PC-3 (cell line): ENCODE results near the gene FIGNL1. TPM values are rescaled to one million over a fixed set of nuclear protein-coding genes. Genes with fewer than 3 reads are reported as not detected.

Source experiments
- ATAC-seq: fragments of 200-7000 bp; cut with Tn5 transposase; 2 replicates; pipeline ENCODE4 v1.9.1; 2020; ENCODE audit warnings: mild to moderate bottlenecking, moderate library complexity
- BruUV-seq: library from RNA; stranded (reverse); fragments of 400-500 nt; replicated peaks from 2 replicates; lab custom pipeline; 2021; lab: Mats Ljungman, UMichigan
- CTCF ChIA-PET: fragments of 300-600 bp; sonication (Branson Sonifier 250); formaldehyde crosslinking; loops from one replicate; lab custom pipeline; 2022; ENCODE audit warnings: antibody characterized with exemption; lab: Charles Lee
- POLR2A ChIA-PET: fragments of 300-600 bp; sonication (Branson Sonifier 250); formaldehyde crosslinking; loops from one replicate; lab custom pipeline; 2022; ENCODE audit warnings: antibody characterized with exemption; ENCODE audit not compliant: unreplicated experiment; lab: Charles Lee
- DNase-seq: peaks from one replicate; pipeline ENCODE4 v3.0.0-alpha.2; 2015
- H2AFZ ChIP-seq: fragments of 300-600 bp; sonication (generic); 2 replicates; pipeline ENCODE4 v1.6.0; 2016; ENCODE audit warnings: antibody characterized with exemption, low read length
- H3F3A ChIP-seq: fragments of 300-600 bp; sonication (generic); one replicate; pipeline ENCODE4 v1.6.0; 2017; ENCODE audit warnings: antibody characterized with exemption, low read length, control low read depth, mild to moderate bottlenecking; ENCODE audit not compliant: unreplicated experiment
- H3K27ac ChIP-seq: fragments of 300-600 bp; sonication (generic); 2 replicates; pipeline ENCODE4 v1.5.1; 2016; ENCODE audit warnings: mild to moderate bottlenecking, low read length
- H3K27me3 ChIP-seq: fragments of 300-600 bp; sonication (generic); 2 replicates; pipeline ENCODE4 v1.6.1; 2016; ENCODE audit warnings: low read length, mixed read lengths
- H3K36me3 ChIP-seq: fragments of 300-600 bp; sonication (generic); 2 replicates; pipeline ENCODE4 v1.6.1; 2016; ENCODE audit warnings: low read depth, mixed run types, low read length, mixed read lengths
- H3K4me1 ChIP-seq: fragments of 300-600 bp; sonication (generic); 2 replicates; pipeline ENCODE4 v1.5.1; 2016; ENCODE audit warnings: low read length; ENCODE audit not compliant: insufficient read depth
- H3K4me2 ChIP-seq: fragments of 300-600 bp; sonication (generic); 2 replicates; pipeline ENCODE4 v1.6.0; 2016; ENCODE audit warnings: low read length
- H3K4me3 ChIP-seq: fragments of 300-600 bp; sonication (generic); 2 replicates; pipeline ENCODE4 v1.5.1; 2016; ENCODE audit warnings: mild to moderate bottlenecking, low read length, mixed read lengths
- H3K79me2 ChIP-seq: fragments of 300-600 bp; sonication (generic); 2 replicates; pipeline ENCODE4 v1.6.1; 2017; ENCODE audit warnings: low read length, mixed read lengths
- H3K9ac ChIP-seq: fragments of 300-600 bp; sonication (generic); 2 replicates; pipeline ENCODE4 v1.6.0; 2016; ENCODE audit warnings: mild to moderate bottlenecking, low read length
- H3K9me2 ChIP-seq: fragments of 300-600 bp; sonication (generic); replicated peaks from 2 replicates; pipeline ENCODE4 v1.6.1; 2016; ENCODE audit warnings: mixed run types, low read length, mixed read lengths
- H3K9me3 ChIP-seq: fragments of 300-600 bp; sonication (generic); 2 replicates; pipeline ENCODE4 v1.6.1; 2016; ENCODE audit warnings: low read length, mixed read lengths
- H4K20me1 ChIP-seq: fragments of 300-600 bp; sonication (generic); 2 replicates; pipeline ENCODE4 v1.6.1; 2016; ENCODE audit warnings: low read length, mixed read lengths
- EZH2 ChIP-seq: fragments of 300-600 bp; sonication (generic); IDR thresholded peaks from one replicate; pipeline ENCODE4 v1.6.1; 2017; ENCODE audit warnings: antibody characterized with exemption, mild to moderate bottlenecking, low read length; ENCODE audit not compliant: unreplicated experiment
- EZH2phosphoT487 ChIP-seq: fragments of 300-600 bp; sonication (generic); IDR thresholded peaks from 2 replicates; pipeline ENCODE4 v1.6.1; 2018; ENCODE audit warnings: mild to moderate bottlenecking, antibody characterized with exemption, low read length, borderline replicate concordance
- intact Hi-C: fragments of 100-400 bp; cut with micrococcal nuclease; formaldehyde crosslinking; loops from 2 replicates; pipeline ENCODE4 v1.9.0; 2023
- total RNA-seq: library from RNA; depleted of rRNA; stranded (reverse); fragments of >200 nt; gene quantifications from 2 replicates; pipeline ENCODE4 v1.2.3, GENCODE V29; 2014
- TF ChIP-seq, protein P1 (sequence below): fragments of 300-600 bp; sonication (generic); conservative IDR thresholded peaks from 2 replicates; pipeline ENCODE4 v1.5.1; 2017; ENCODE audit warnings: antibody characterized with exemption, low read depth, mild to moderate bottlenecking, low read length

Gene FIGNL1
- total RNA-seq, 1 experiment from 2014 or later = 27.2 TPM

DNA sequence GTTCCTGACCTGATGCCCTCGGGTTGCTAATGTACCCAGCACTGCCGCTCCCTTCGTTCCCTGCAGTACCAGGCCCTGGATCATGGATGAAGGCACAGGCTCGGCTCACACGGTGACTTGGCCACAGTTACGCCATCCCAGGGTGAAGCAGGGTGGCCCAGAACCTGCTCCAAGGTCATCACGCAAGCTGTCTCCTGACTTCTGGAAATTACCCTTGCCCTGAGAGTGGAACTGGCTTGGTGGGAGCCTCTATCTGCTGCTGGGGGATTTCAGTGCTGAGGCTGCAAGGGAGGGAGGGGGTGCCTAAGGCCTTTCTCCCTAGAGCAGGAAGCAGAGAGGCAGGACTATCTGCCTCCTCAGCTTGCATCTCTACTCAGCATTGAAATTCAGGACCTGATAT lies 36.6 kb downstream of the FIGNL1 start:
- Histone ChIP-seq H3K9ac (no peak overlapping the region), H3K4me1 (no peaks in the 10 kb centered on the region), H3K9me2 (no peaks in the 10 kb centered on the region), H3K4me2 (no peak overlapping the region), H3K27me3 (peaks cover 5% of the 10 kb centered on the region; the same call in 1 of the 2 replicates), H3F3A (no peaks in the 10 kb centered on the region), H3K27ac (no peak overlapping the region), H3K9me3 (no peaks in the 10 kb centered on the region), H3K4me3 (no peak overlapping the region), H2AFZ (no peak overlapping the region), H3K36me3 (no peaks in the 10 kb centered on the region), H4K20me1 (no peaks in the 10 kb centered on the region), H3K79me2 (no peaks in the 10 kb centered on the region)
- CTCF ChIA-PET = interaction anchor here (0.6 kb wide), 1 partner anchor 270 kb away, joined by 4 read pairs; no protein-coding TSS in a partner anchor
- intact Hi-C loops = no loop called here
- TF ChIP-seq EZH2phosphoT487 (no peak), EZH2 (no peak)
- TF ChIP-seq, protein P1, sequence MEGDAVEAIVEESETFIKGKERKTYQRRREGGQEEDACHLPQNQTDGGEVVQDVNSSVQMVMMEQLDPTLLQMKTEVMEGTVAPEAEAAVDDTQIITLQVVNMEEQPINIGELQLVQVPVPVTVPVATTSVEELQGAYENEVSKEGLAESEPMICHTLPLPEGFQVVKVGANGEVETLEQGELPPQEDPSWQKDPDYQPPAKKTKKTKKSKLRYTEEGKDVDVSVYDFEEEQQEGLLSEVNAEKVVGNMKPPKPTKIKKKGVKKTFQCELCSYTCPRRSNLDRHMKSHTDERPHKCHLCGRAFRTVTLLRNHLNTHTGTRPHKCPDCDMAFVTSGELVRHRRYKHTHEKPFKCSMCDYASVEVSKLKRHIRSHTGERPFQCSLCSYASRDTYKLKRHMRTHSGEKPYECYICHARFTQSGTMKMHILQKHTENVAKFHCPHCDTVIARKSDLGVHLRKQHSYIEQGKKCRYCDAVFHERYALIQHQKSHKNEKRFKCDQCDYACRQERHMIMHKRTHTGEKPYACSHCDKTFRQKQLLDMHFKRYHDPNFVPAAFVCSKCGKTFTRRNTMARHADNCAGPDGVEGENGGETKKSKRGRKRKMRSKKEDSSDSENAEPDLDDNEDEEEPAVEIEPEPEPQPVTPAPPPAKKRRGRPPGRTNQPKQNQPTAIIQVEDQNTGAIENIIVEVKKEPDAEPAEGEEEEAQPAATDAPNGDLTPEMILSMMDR = no peak
- DNase-seq = no peak
- no TSS peak for BruUV-seq
- POLR2A ChIA-PET = interaction anchor here (0.6 kb wide), 1 partner anchor 39 kb away, joined by 3 read pairs; no protein-coding TSS in a partner anchor
- ATAC-seq = no peak

DNA sequence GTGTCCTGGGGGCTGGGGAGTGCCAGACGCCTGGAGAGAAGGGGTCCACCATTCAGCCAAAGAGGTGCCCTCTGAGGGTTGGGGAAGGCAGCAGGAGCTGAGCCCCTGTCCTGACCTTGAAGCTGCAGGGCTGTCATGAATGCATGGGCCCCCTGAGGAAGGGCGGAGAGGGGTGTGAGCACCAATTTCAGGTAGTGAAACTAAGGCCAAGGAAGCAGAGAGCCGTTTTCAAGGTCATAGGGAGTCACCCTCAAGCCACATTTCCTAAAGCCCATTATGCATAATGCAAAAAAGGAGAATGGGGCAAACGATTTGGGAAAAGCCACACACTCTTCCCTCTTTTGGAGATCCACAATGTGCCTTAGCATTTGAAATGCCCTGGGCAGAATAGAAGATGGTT lies 37.2 kb downstream of the FIGNL1 start:
- no peaks in the 10 kb centered on the region for H3F3A ChIP-seq
- no peaks in the 10 kb centered on the region for H3K36me3 ChIP-seq
- ATAC-seq (no peak), DNase-seq (no peak)
- H3K27ac ChIP-seq = no peak overlapping the region
- H4K20me1 ChIP-seq = no peaks in the 10 kb centered on the region
- H3K9ac ChIP-seq = no peak overlapping the region
- ChIA-PET POLR2A (no interaction called here), CTCF (no interaction called here)
- H3K9me3 ChIP-seq = no peaks in the 10 kb centered on the region
- no peaks in the 10 kb centered on the region for H3K79me2 ChIP-seq
- H3K4me1 ChIP-seq = no peaks in the 10 kb centered on the region
- H3K4me3 ChIP-seq = no peak overlapping the region
- H2AFZ ChIP-seq = no peak overlapping the region
- intact Hi-C loops = no loop called here
- H3K9me2 ChIP-seq = no peaks in the 10 kb centered on the region
- H3K4me2 ChIP-seq = no peak overlapping the region
- peaks cover 11% of the 10 kb centered on the region for H3K27me3 ChIP-seq
- no peak for TF ChIP-seq EZH2
- no peak for TF ChIP-seq EZH2phosphoT487
- TF ChIP-seq, protein P1 = no peak
- BruUV-seq = no TSS peak

DNA sequence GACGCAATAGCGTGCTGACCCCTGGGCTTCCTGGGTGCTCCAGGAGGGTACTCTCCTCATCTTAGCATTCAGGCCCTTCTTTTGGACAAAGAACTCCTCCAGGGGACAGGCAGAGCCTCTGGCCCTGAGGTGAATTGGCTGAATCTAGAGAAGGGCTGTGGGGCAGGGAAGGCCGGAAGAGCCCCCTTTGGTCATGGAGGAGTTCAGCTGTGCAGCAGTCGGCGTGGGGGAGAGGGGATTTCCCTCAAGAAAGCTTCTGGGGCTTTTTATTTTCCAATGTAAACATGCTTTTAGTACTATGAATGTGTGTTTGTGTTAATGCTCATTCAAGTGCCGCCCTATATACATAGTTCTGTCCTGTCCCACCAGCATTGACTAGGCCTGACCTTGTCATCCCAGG lies 38.8 kb downstream of the FIGNL1 start:
- Histone ChIP-seq H3F3A (no peaks in the 10 kb centered on the region), H3K27ac (no peak overlapping the region), H3K4me3 (no peak overlapping the region), H3K27me3 (peaks cover 28% of the 10 kb centered on the region), H2AFZ (no peak overlapping the region), H3K36me3 (no peaks in the 10 kb centered on the region), H3K9ac (no peak overlapping the region), H3K9me3 (no peaks in the 10 kb centered on the region), H3K4me2 (no peak overlapping the region), H4K20me1 (no peaks in the 10 kb centered on the region), H3K79me2 (no peaks in the 10 kb centered on the region), H3K4me1 (no peaks in the 10 kb centered on the region), H3K9me2 (no peaks in the 10 kb centered on the region)
- ATAC-seq (no peak), DNase-seq (no peak)
- POLR2A ChIA-PET = no interaction called here
- intact Hi-C loops = no loop called here
- CTCF ChIA-PET = no interaction called here
- no TSS peak for BruUV-seq
- TF ChIP-seq, protein P1 = no peak
- TF ChIP-seq EZH2 (no peak), EZH2phosphoT487 (no peak)
